SU-DHL-6 (cell line): Measurements from ENCODE around the gene FXYD7.

ENCODE experiments used
- H2AFZ ChIP-seq: fragments of 200-600 bp; sonication (generic); 2 replicates; pipeline ENCODE4 v1.6.1; 2014; ENCODE audit warnings: low read depth, mild to moderate bottlenecking, moderate library complexity, mixed read lengths, antibody characterized with exemption, low read length; ENCODE audit not compliant: severe bottlenecking
- H3F3A ChIP-seq: fragments of 200-600 bp; shearing (Covaris generic); 2 replicates; pipeline ENCODE4 v1.6.0; 2016; ENCODE audit warnings: antibody characterized with exemption, mild to moderate bottlenecking; ENCODE audit not compliant: insufficient read depth
- H3K27ac ChIP-seq: fragments of 200-600 bp; sonication (generic); 2 replicates; pipeline ENCODE4 v1.5.1; 2016; ENCODE audit warnings: low read depth, mild to moderate bottlenecking, low read length, moderate library complexity, mixed read lengths
- H3K27me3 ChIP-seq: fragments of 200-600 bp; sonication (generic), shearing (Covaris generic); 2 replicates; pipeline ENCODE4 v1.6.0; 2014; ENCODE audit warnings: mild to moderate bottlenecking, low read length
- H3K36me3 ChIP-seq: fragments of 200-600 bp; sonication (generic); 2 replicates; pipeline ENCODE4 v1.6.1; 2014; ENCODE audit warnings: mild to moderate bottlenecking, low read length, mixed read lengths
- H3K4me2 ChIP-seq: fragments of 300-600, 200-600 bp; shearing (Covaris generic), sonication (generic); 2 replicates; pipeline ENCODE4 v1.6.0; 2014; ENCODE audit warnings: low read length, low read depth, mild to moderate bottlenecking; ENCODE audit not compliant: poor library complexity, severe bottlenecking
- H3K4me3 ChIP-seq: fragments of 200-600 bp; sonication (generic); 2 replicates; pipeline ENCODE4 v1.5.1; 2014; ENCODE audit warnings: antibody characterized with exemption, low read length, mild to moderate bottlenecking, mixed read lengths; ENCODE audit not compliant: insufficient read depth, poor library complexity, severe bottlenecking
- H3K79me2 ChIP-seq: fragments of 200-600 bp; sonication (generic); 2 replicates; pipeline ENCODE4 v1.6.1; 2014; ENCODE audit warnings: mild to moderate bottlenecking, low read length, moderate library complexity; ENCODE audit not compliant: insufficient read depth
- H3K9ac ChIP-seq: fragments of 200-600 bp; sonication (generic); 2 replicates; pipeline ENCODE4 v1.7.0; 2014; ENCODE audit warnings: mild to moderate bottlenecking, low read length
- H3K9me2 ChIP-seq: fragments of 200-600 bp; sonication (generic); replicated peaks from 2 replicates; pipeline ENCODE4 v1.6.1; 2014; ENCODE audit warnings: low read length; ENCODE audit not compliant: insufficient read depth
- H3K9me3 ChIP-seq: fragments of 200-600 bp; sonication (generic); 2 replicates; pipeline ENCODE4 v1.6.1; 2014; ENCODE audit warnings: low read length, mixed read lengths; ENCODE audit not compliant: insufficient read depth
- H4K20me1 ChIP-seq: fragments of 200-600 bp; sonication (generic); 2 replicates; pipeline ENCODE4 v1.6.1; 2014; ENCODE audit warnings: low read depth, mild to moderate bottlenecking, antibody characterized with exemption, low read length, moderate library complexity, mixed read lengths
- CTCF ChIP-seq: fragments of 200-600 bp; sonication (generic); IDR thresholded peaks from one replicate; pipeline ENCODE4 v1.5.1; 2017; ENCODE audit warnings: antibody characterized with exemption, mild to moderate bottlenecking, low read length, moderate library complexity; ENCODE audit not compliant: insufficient read depth, poor library complexity, severe bottlenecking
- EZH2phosphoT487 ChIP-seq: fragments of 200-600 bp; sonication (generic), shearing (Covaris generic); conservative IDR thresholded peaks from 2 replicates; pipeline ENCODE4 v1.6.1; 2018; ENCODE audit warnings: mild to moderate bottlenecking, antibody characterized with exemption, low read length, moderate library complexity, mixed read lengths

FXYD7 gene

DNA sequence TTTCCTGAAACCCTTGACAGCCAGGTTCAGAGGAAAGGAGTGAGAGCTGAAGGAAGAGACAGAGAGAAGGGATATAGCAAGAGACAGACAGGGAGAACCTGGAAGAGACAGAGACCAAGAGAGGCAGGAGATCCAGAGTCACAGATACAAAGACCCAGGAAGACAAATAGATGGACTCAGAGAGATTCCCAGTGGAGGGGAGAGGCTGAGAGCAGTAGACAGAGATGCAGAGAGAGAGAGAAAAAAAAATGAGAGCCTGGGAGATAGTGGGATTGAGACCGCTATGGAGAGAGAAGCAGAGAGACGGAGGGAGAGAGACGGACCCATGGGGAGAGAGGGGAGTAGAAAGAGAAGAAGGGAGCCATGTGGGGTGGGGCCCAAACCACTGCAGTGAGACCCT lies 763 bp downstream of the FXYD7 start:
- no peak overlapping the region for H3K4me3 ChIP-seq
- H2AFZ ChIP-seq = no peak overlapping the region
- H4K20me1 ChIP-seq = no peaks in the 10 kb centered on the region
- H3K9me2 ChIP-seq = no peaks in the 10 kb centered on the region
- no peak for TF ChIP-seq CTCF
- no peak for TF ChIP-seq EZH2phosphoT487
- peaks cover 7% of the 10 kb centered on the region for H3F3A ChIP-seq
- no peak overlapping the region for H3K27ac ChIP-seq
- H3K79me2 ChIP-seq = no peaks in the 10 kb centered on the region
- H3K9ac ChIP-seq = no peak overlapping the region
- no peaks in the 10 kb centered on the region for H3K9me3 ChIP-seq
- H3K36me3 ChIP-seq = no peaks in the 10 kb centered on the region
- no peak overlapping the region for H3K4me2 ChIP-seq
- no peaks in the 10 kb centered on the region for H3K27me3 ChIP-seq

GRCh38 chr19:35144259-35144599 lies 1.2 kb downstream of the FXYD7 start:
- Histone ChIP-seq H3K27ac (no peak overlapping the region), H3K79me2 (no peaks in the 10 kb centered on the region), H3F3A (peaks cover 7% of the 10 kb centered on the region), H3K27me3 (no peaks in the 10 kb centered on the region), H3K9me2 (no peaks in the 10 kb centered on the region), H3K9me3 (no peaks in the 10 kb centered on the region), H3K4me2 (no peak overlapping the region), H3K4me3 (no peak overlapping the region), H4K20me1 (no peaks in the 10 kb centered on the region), H3K36me3 (no peaks in the 10 kb centered on the region), H3K9ac (no peak overlapping the region), H2AFZ (no peak overlapping the region)
- TF ChIP-seq EZH2phosphoT487 (no peak), CTCF (no peak)

DNA sequence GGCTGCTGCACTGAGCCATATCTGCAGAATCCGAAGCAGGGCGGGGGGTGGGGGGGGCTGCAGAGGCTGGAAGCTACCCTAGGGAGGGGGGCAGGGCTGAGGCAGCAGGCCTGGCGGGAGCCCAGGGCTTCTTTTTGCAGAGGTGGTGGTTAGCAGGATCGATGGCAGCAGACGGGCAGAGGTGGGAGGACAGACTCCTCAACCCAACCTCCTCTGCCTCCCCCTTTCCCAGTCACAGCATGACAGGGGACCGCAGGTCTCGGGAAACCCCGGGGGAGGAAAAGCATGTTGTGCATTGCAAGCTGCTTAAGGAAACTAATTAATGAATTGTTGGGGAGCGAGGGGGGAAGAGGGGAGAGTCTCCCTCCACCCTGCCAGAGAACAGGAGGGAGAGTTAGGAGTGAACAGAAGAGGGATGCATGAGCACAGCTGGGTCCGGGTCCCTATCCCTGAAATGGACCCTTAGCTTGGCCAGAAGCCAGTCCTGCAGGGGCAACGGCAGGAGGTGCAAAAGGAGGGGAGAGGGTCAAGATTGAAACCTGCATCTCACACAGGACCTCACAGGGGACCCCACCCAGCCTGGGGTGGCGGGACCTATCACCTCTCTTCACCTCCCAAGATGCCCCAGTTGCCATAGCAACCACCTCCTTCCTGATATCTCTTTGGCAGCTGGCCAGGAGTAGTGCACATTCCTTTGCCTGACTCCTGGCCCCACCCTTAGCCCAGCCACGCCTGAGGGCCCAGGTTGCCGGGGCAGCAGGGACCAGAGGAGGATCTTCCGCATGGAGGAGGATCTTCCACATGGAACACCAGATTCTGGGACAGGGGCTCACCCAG lies 1.8 kb downstream of the FXYD7 start:
- H3K36me3 ChIP-seq = no peaks in the 10 kb centered on the region
- no peaks in the 10 kb centered on the region for H3K27me3 ChIP-seq
- no peaks in the 10 kb centered on the region for H4K20me1 ChIP-seq
- H3K4me3 ChIP-seq = no peak overlapping the region
- no peaks in the 10 kb centered on the region for H3K9me3 ChIP-seq
- peaks cover 7% of the 10 kb centered on the region for H3F3A ChIP-seq
- H3K9me2 ChIP-seq = no peaks in the 10 kb centered on the region
- no peak overlapping the region for H2AFZ ChIP-seq
- H3K79me2 ChIP-seq = no peaks in the 10 kb centered on the region
- no peak overlapping the region for H3K9ac ChIP-seq
- H3K4me2 ChIP-seq = no peak overlapping the region
- TF ChIP-seq CTCF (no peak), EZH2phosphoT487 (no peak)
- H3K27ac ChIP-seq = no peak overlapping the region
